VCaP (cell line): ENCODE results near the gene SPEF1.

ENCODE experiments used
- H3K27ac ChIP-seq: fragments of 450-650 bp; 2 replicates; pipeline ENCODE4 v1.5.1; 2017
- CTCF ChIP-seq: fragments of 450-650 bp; conservative IDR thresholded peaks from 2 replicates; pipeline ENCODE4 v1.5.1; 2017; ENCODE audit warnings: mild to moderate bottlenecking, moderate library complexity

The SPEF1 gene

GRCh38 chr20:3777716-3778629 is 3.3 kb downstream of the SPEF1 start:
- H3K27ac ChIP-seq = peak overlapping the region; percentile 67
- peak; percentile 19 for TF ChIP-seq CTCF

DNA sequence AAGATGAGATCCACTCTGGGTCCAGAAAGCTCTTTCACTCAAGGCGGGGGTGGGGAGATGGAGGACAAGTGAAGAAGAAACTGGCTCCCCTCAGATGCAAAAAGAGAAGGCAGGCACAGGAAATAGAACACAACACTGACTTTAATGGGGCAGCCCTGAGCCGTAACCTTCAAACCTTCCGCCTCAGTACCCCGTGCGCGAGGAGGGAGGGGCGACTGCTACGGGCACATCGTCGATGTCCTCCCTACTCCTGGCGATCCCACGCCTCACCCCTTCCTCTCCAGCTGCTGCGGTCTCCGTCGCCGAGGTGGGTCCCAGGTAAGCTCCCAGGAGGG is 3.9 kb downstream of the SPEF1 start:
- peak overlapping the region; percentile 67 for H3K27ac ChIP-seq
- TF ChIP-seq CTCF = no peak

DNA sequence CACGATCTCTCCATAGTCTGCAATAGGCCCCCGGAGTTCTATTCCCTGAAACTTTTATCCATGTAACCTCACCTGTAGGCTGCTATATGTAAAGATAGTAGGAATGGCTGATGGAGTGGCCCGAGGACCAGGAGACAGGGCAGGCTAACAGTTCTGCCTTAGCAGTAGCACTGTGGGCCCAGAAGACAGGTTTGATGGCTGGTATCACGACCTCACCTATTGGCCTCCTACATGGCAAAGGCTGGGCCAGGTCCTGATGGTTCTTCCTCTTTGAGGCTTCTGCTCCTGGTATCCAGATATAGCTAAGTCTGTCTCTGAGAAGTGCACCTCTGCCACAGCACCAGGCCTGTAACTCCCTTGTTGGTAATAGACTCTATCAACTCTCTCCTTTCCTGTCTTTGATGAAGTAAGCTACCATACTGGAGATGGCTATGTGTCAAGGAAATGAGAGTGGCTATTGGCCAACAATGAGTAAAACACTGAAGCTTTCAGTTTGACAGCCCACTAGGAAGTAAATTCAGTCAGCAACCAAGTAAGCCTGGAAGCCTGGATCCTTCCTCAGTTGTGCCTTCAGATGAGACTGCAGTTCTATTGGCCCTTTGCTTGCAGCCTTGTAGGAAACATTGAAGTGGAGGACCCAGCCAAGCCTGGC is 5.7 kb downstream of the SPEF1 start:
- H3K27ac ChIP-seq = no peak overlapping the region
- no peak for TF ChIP-seq CTCF

- TF ChIP-seq CTCF = no peak
Measured at GRCh38 chr20:3771552-3772058, 9.6 kb downstream of the SPEF1 start.

DNA sequence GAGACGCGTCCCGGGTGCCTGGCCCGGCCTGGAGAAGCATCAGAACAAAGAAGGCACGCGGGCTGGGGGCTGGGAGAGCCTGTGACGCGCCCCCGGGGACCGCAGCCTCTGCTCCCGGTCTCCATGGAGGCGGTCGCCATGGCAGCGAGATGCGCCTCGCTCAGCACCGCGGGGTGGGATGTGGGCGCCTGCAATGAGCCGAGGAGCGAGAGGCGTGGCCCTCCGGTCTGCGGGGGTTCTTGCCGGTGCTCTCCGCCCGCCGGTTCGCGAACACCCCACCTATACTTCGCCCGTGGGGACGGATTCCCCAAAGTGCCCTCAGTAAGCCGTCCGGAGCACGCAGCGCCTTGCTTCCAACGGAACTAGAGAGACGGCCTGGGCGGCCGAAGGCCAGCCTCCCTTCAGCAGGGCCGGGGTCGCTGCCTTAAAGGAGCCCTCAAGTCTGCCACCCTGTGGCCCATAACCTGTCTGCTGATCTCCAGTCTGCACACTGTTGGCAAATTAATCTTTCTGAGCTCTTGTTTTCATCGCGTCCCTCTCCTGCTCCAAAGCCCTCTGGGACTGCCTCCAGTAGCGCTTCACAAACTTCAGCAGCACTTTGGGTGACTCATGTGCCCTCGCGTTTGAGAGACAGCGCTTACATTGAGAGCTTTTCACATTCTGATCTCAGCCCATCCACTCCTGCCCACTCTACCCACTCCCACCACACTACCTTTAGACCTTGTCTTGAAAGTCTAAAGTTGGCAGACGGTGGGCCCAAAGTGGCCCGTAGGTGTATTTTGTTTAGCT is 12.7 kb downstream of the SPEF1 start:
- H3K27ac ChIP-seq = peak overlapping the region; percentile 80
- peak; percentile 88 for TF ChIP-seq CTCF

More at GRCh38 chr20:3771552-3772058, 9.6 kb downstream of the SPEF1 start:
- H3K27ac ChIP-seq = no peak overlapping the region

GRCh38 chr20:3767427-3768341 is 13.6 kb downstream of the SPEF1 start, which contains the start of gene ADISSP:
Gene ADISSP (minus strand): TSS chr20:3767753. CDS start chr20:3760100, 7,653 bp downstream.
- H3K27ac ChIP-seq = peak within 1 kb of the TSS; percentile 80
- TF ChIP-seq CTCF = no peak
